Putamen (tissue), 1 donor: ENCODE measurements around the gene KTI12.
"Not testable (repeated sequence)": the region's sequence is repeated elsewhere in the genome, so short reads cannot be mapped to it uniquely, and the experiment has no call there.

ENCODE experiments used
- DNase-seq: peaks from one replicate; pipeline ENCODE4 v3.0.0-alpha.2; 2016; ENCODE audit warnings: low spot score

KTI12 gene

GRCh38 chr1:52033190-52034049, at the start of gene KTI12:
KTI12 (minus strand) TSS chr1:52033810; CDS start chr1:52033761, 49 bp downstream.
- peak; percentile 90 for DNase-seq

- DNase-seq = no peak
These were observed 46.4 kb upstream of the KTI12 start for GRCh38 chr1:52080014-52080415.

- DNase-seq = not testable (repeated sequence)
These were observed 43.7 kb upstream of the KTI12 start for GRCh38 chr1:52077277-52077676.

GRCh38 chr1:52072291-52072690, 38.7 kb upstream of the KTI12 start:
- no peak for DNase-seq

- no peak for DNase-seq
These were observed 37.1 kb upstream of the KTI12 start for GRCh38 chr1:52070704-52071103.

GRCh38 chr1:52063192-52063591, 29.6 kb upstream of the KTI12 start:
- DNase-seq = no peak

GRCh38 chr1:52060822-52061221, 27.2 kb upstream of the KTI12 start:
- no peak for DNase-seq

GRCh38 chr1:52059888-52060287, 26.3 kb upstream of the KTI12 start:
- no peak for DNase-seq

- DNase-seq = no peak
These were observed 25.7 kb upstream of the KTI12 start for GRCh38 chr1:52059321-52059720.

GRCh38 chr1:52057876-52058415, 24.3 kb upstream of the KTI12 start:
- DNase-seq = no peak

GRCh38 chr1:52057255-52057654, 23.6 kb upstream of the KTI12 start:
- DNase-seq = no peak

- DNase-seq = no peak
These were observed 23.3 kb upstream of the KTI12 start for GRCh38 chr1:52056937-52057231.

- peak; percentile 95 for DNase-seq
These were observed 22.7 kb upstream of the KTI12 start, which contains the start of gene BTF3L4 for GRCh38 chr1:52056163-52056936. BTF3L4 (plus strand) TSS chr1:52056295; CDS start chr1:52059848, 3,553 bp downstream.

GRCh38 chr1:52055866-52056162, 22.2 kb upstream of the KTI12 start:
- no peak for DNase-seq

GRCh38 chr1:52055066-52055865, 21.7 kb upstream of the KTI12 start, which contains the start of gene TXNDC12:
TXNDC12 (minus strand) TSS chr1:52055191; CDS start chr1:52055096, 95 bp downstream.
- peak; percentile 88 for DNase-seq

- DNase-seq = no peak
These were observed 21.0 kb upstream of the KTI12 start for GRCh38 chr1:52054496-52055065.

GRCh38 chr1:52053862-52054261, 20.3 kb upstream of the KTI12 start:
- no peak for DNase-seq

- DNase-seq = not testable (repeated sequence)
These were observed 15.7 kb upstream of the KTI12 start for GRCh38 chr1:52049337-52049736.

GRCh38 chr1:52045666-52046195, 12.1 kb upstream of the KTI12 start:
- not testable (repeated sequence) for DNase-seq

- no peak for DNase-seq
These were observed 11.6 kb upstream of the KTI12 start for GRCh38 chr1:52045236-52045635.

GRCh38 chr1:52041551-52042185, 8.1 kb upstream of the KTI12 start:
- no peak for DNase-seq
